ENCODE measurements around the gene IL36RN.

The IL36RN gene

GRCh38 chr2:113098532-113098931 is 39.5 kb downstream of the IL36RN start:
- Histone ChIP-seq H3K4me3 (ENCODE audit: low read length in 2 of 2) (no peak overlapping the region), H3K9me3 (ENCODE audit: control insufficient read depth in 2 of 2, low read length in 2 of 2) (peaks cover 3 to 5% of the 10 kb centered on the region in 2 donors), H3K4me1 (ENCODE audit: control insufficient read depth, insufficient read depth, low read length) (no peaks in the 10 kb centered on the region), H3K36me3 (ENCODE audit: control insufficient read depth in 2 of 2, insufficient read depth in 2 of 2, low read length in 2 of 2) (no peaks in the 10 kb centered on the region), H3K27me3 (ENCODE audit: control insufficient read depth in 1 of 2, insufficient read depth in 2 of 2, low read length in 2 of 2) (no peaks in the 10 kb centered on the region), H3K27ac (ENCODE audit: low read length) (no peak overlapping the region), H3K9ac (ENCODE audit: low read length in 2 of 2) (no peak overlapping the region)

- Histone ChIP-seq H3K4me1 (ENCODE audit: control insufficient read depth, insufficient read depth, low read length) (no peaks in the 10 kb centered on the region), H3K27ac (ENCODE audit: low read length) (no peak overlapping the region), H3K27me3 (ENCODE audit: control insufficient read depth in 1 of 2, insufficient read depth in 2 of 2, low read length in 2 of 2) (no peaks in the 10 kb centered on the region), H3K4me3 (ENCODE audit: low read length in 2 of 2) (no peak overlapping the region), H3K9ac (ENCODE audit: low read length in 2 of 2) (no peak overlapping the region), H3K9me3 (ENCODE audit: control insufficient read depth in 2 of 2, low read length in 2 of 2) (peaks cover 5% of the 10 kb centered on the region in 2 donors), H3K36me3 (ENCODE audit: control insufficient read depth in 2 of 2, insufficient read depth in 2 of 2, low read length in 2 of 2) (no peaks in the 10 kb centered on the region)
These were observed 43.1 kb downstream of the IL36RN start for GRCh38 chr2:113102133-113102532.

DNA sequence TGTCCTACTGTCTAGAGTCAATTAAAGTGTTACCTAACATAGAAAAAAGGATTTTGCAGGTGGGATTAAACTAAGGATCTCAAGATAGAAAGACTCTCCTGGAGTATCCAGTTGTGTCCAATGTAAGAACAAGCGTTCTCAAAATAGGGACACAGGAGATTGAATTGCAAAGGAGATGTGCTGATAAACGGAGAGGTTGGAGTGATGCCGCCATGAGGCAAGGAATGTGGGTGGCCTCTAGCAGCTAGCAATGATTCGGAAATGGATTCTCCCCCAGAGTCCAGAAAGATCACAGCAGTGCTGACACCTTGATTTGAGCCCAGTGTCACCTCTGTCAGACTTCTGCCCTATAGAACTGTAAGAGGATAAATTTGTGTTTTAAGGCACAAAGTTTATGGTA is 44.3 kb downstream of the IL36RN start:
- Histone ChIP-seq H3K27me3 (ENCODE audit: control insufficient read depth in 1 of 2, insufficient read depth in 2 of 2, low read length in 2 of 2) (no peaks in the 10 kb centered on the region), H3K4me1 (ENCODE audit: control insufficient read depth, insufficient read depth, low read length) (no peaks in the 10 kb centered on the region), H3K9me3 (ENCODE audit: control insufficient read depth in 2 of 2, low read length in 2 of 2) (peaks cover 5% of the 10 kb centered on the region in 2 donors), H3K36me3 (ENCODE audit: control insufficient read depth in 2 of 2, insufficient read depth in 2 of 2, low read length in 2 of 2) (no peaks in the 10 kb centered on the region), H3K27ac (ENCODE audit: low read length) (no peak overlapping the region), H3K4me3 (ENCODE audit: low read length in 2 of 2) (no peak overlapping the region), H3K9ac (ENCODE audit: low read length in 2 of 2) (no peak overlapping the region)

- H3K9ac ChIP-seq (ENCODE audit: low read length in 2 of 2) = no peak overlapping the region
- H3K36me3 ChIP-seq (ENCODE audit: control insufficient read depth in 2 of 2, insufficient read depth in 2 of 2, low read length in 2 of 2) = no peaks in the 10 kb centered on the region
- peaks cover 5% of the 10 kb centered on the region in 2 donors for H3K9me3 ChIP-seq (ENCODE audit: control insufficient read depth in 2 of 2, low read length in 2 of 2)
- H3K27me3 ChIP-seq (ENCODE audit: control insufficient read depth in 1 of 2, insufficient read depth in 2 of 2, low read length in 2 of 2) = no peaks in the 10 kb centered on the region
- no peaks in the 10 kb centered on the region for H3K4me1 ChIP-seq (ENCODE audit: control insufficient read depth, insufficient read depth, low read length)
- no peak overlapping the region for H3K4me3 ChIP-seq (ENCODE audit: low read length in 2 of 2)
- H3K27ac ChIP-seq (ENCODE audit: low read length) = no peak overlapping the region
These were observed 45.1 kb downstream of the IL36RN start for GRCh38 chr2:113104054-113104611.

- H3K27ac ChIP-seq (ENCODE audit: low read length) = no peak overlapping the region
- H3K36me3 ChIP-seq (ENCODE audit: control insufficient read depth in 2 of 2, insufficient read depth in 2 of 2, low read length in 2 of 2) = no peaks in the 10 kb centered on the region
- no peak overlapping the region for H3K9ac ChIP-seq (ENCODE audit: low read length in 2 of 2)
- H3K27me3 ChIP-seq (ENCODE audit: control insufficient read depth in 1 of 2, insufficient read depth in 2 of 2, low read length in 2 of 2) = no peaks in the 10 kb centered on the region
- no peak overlapping the region for H3K4me3 ChIP-seq (ENCODE audit: low read length in 2 of 2)
- H3K9me3 ChIP-seq (ENCODE audit: control insufficient read depth in 2 of 2, low read length in 2 of 2) = peaks cover 5% of the 10 kb centered on the region in 2 donors
- no peaks in the 10 kb centered on the region for H3K4me1 ChIP-seq (ENCODE audit: control insufficient read depth, insufficient read depth, low read length)
These were observed 46.2 kb downstream of the IL36RN start for GRCh38 chr2:113105047-113105785.

GRCh38 chr2:113111121-113111520 is 52.1 kb downstream of the IL36RN start:
- no peak overlapping the region for H3K27ac ChIP-seq (ENCODE audit: low read length)
- no peaks in the 10 kb centered on the region for H3K9me3 ChIP-seq (ENCODE audit: control insufficient read depth in 2 of 2, low read length in 2 of 2)
- H3K4me1 ChIP-seq (ENCODE audit: control insufficient read depth, insufficient read depth, low read length) = no peaks in the 10 kb centered on the region
- H3K27me3 ChIP-seq (ENCODE audit: control insufficient read depth in 1 of 2, insufficient read depth in 2 of 2, low read length in 2 of 2) = no peaks in the 10 kb centered on the region
- H3K4me3 ChIP-seq (ENCODE audit: low read length in 2 of 2) = no peak overlapping the region
- no peaks in the 10 kb centered on the region for H3K36me3 ChIP-seq (ENCODE audit: control insufficient read depth in 2 of 2, insufficient read depth in 2 of 2, low read length in 2 of 2)
- H3K9ac ChIP-seq (ENCODE audit: low read length in 2 of 2) = no peak overlapping the region

GRCh38 chr2:113111823-113112287 is 52.9 kb downstream of the IL36RN start:
- Histone ChIP-seq H3K9me3 (ENCODE audit: control insufficient read depth in 2 of 2, low read length in 2 of 2) (no peaks in the 10 kb centered on the region), H3K27me3 (ENCODE audit: control insufficient read depth in 1 of 2, insufficient read depth in 2 of 2, low read length in 2 of 2) (no peaks in the 10 kb centered on the region), H3K36me3 (ENCODE audit: control insufficient read depth in 2 of 2, insufficient read depth in 2 of 2, low read length in 2 of 2) (no peaks in the 10 kb centered on the region), H3K4me3 (ENCODE audit: low read length in 2 of 2) (no peak overlapping the region), H3K9ac (ENCODE audit: low read length in 2 of 2) (no peak overlapping the region), H3K27ac (ENCODE audit: low read length) (no peak overlapping the region), H3K4me1 (ENCODE audit: control insufficient read depth, insufficient read depth, low read length) (no peaks in the 10 kb centered on the region)

GRCh38 chr2:113112441-113112840 is 53.4 kb downstream of the IL36RN start:
- Histone ChIP-seq H3K36me3 (ENCODE audit: control insufficient read depth in 2 of 2, insufficient read depth in 2 of 2, low read length in 2 of 2) (no peaks in the 10 kb centered on the region), H3K9ac (ENCODE audit: low read length in 2 of 2) (no peak overlapping the region), H3K4me3 (ENCODE audit: low read length in 2 of 2) (no peak overlapping the region), H3K4me1 (ENCODE audit: control insufficient read depth, insufficient read depth, low read length) (no peaks in the 10 kb centered on the region), H3K27me3 (ENCODE audit: control insufficient read depth in 1 of 2, insufficient read depth in 2 of 2, low read length in 2 of 2) (no peaks in the 10 kb centered on the region), H3K9me3 (ENCODE audit: control insufficient read depth in 2 of 2, low read length in 2 of 2) (no peaks in the 10 kb centered on the region), H3K27ac (ENCODE audit: low read length) (no peak overlapping the region)

GRCh38 chr2:113112871-113113270 is 53.9 kb downstream of the IL36RN start:
- no peak overlapping the region for H3K27ac ChIP-seq (ENCODE audit: low read length)
- H3K4me1 ChIP-seq (ENCODE audit: control insufficient read depth, insufficient read depth, low read length) = no peaks in the 10 kb centered on the region
- no peaks in the 10 kb centered on the region for H3K9me3 ChIP-seq (ENCODE audit: control insufficient read depth in 2 of 2, low read length in 2 of 2)
- H3K27me3 ChIP-seq (ENCODE audit: control insufficient read depth in 1 of 2, insufficient read depth in 2 of 2, low read length in 2 of 2) = no peaks in the 10 kb centered on the region
- no peak overlapping the region for H3K9ac ChIP-seq (ENCODE audit: low read length in 2 of 2)
- no peak overlapping the region for H3K4me3 ChIP-seq (ENCODE audit: low read length in 2 of 2)
- H3K36me3 ChIP-seq (ENCODE audit: control insufficient read depth in 2 of 2, insufficient read depth in 2 of 2, low read length in 2 of 2) = no peaks in the 10 kb centered on the region

DNA sequence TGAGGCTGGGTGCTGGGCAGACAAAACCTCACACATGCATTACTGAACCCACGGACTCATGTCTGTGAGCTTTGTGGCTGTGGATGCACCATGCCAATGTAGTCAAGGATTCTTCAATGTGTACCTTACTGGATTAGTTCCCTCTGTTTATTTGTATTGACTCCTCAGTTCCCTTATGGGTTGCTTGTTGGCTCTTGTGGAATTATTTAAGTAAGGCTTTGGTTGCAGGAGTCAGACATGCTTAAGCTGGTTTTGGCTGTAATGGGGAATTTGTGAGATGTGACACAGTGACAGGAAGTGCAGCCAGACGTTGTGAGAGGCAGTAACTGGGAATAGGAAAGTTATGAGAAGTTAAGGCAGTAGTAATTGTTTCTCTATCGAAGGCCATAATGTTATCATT is 54.8 kb downstream of the IL36RN start:
- H3K36me3 ChIP-seq (ENCODE audit: control insufficient read depth in 2 of 2, insufficient read depth in 2 of 2, low read length in 2 of 2) = no peaks in the 10 kb centered on the region
- H3K4me1 ChIP-seq (ENCODE audit: control insufficient read depth, insufficient read depth, low read length) = no peaks in the 10 kb centered on the region
- H3K9ac ChIP-seq (ENCODE audit: low read length in 2 of 2) = no peak overlapping the region
- H3K27ac ChIP-seq (ENCODE audit: low read length) = no peak overlapping the region
- H3K4me3 ChIP-seq (ENCODE audit: low read length in 2 of 2) = no peak overlapping the region
- no peaks in the 10 kb centered on the region for H3K9me3 ChIP-seq (ENCODE audit: control insufficient read depth in 2 of 2, low read length in 2 of 2)
- H3K27me3 ChIP-seq (ENCODE audit: control insufficient read depth in 1 of 2, insufficient read depth in 2 of 2, low read length in 2 of 2) = no peaks in the 10 kb centered on the region
